D721Med (cell line): ENCODE results near the gene PBX2.

Experiments
- DNase-seq: peaks from one replicate; pipeline ENCODE4 v3.0.0; 2011; ENCODE audit warnings: low spot score; ENCODE audit not compliant: insufficient read length
- FAIRE-seq: peaks from 2 replicates; lab custom pipeline; 2011; peaks lifted over from hg19 to GRCh38; lab: Jason Lieb, UNC
- CTCF ChIP-seq: IDR thresholded peaks from 2 replicates; pipeline ENCODE4 v1.5.1; 2012; ENCODE audit warnings: mild to moderate bottlenecking, control low read depth; ENCODE audit not compliant: insufficient read depth; ENCODE audit errors: missing control alignments

PBX2 gene

GRCh38 chr6:32222333-32223230, 32.6 kb upstream of the PBX2 start:
- no peak for FAIRE-seq
- no peak for DNase-seq
- no peak for TF ChIP-seq CTCF

GRCh38 chr6:32220021-32220420, 30.0 kb upstream of the PBX2 start:
- TF ChIP-seq CTCF = no peak
- FAIRE-seq (no peak), DNase-seq (no peak)

- no peak for TF ChIP-seq CTCF
- no peak for FAIRE-seq
- no peak for DNase-seq
Measured at GRCh38 chr6:32218167-32218566, 28.2 kb upstream of the PBX2 start.

- DNase-seq (no peak), FAIRE-seq (no peak)
- TF ChIP-seq CTCF = no peak
Measured at GRCh38 chr6:32216998-32217397, 27.0 kb upstream of the PBX2 start.

GRCh38 chr6:32216285-32216684, 26.3 kb upstream of the PBX2 start:
- DNase-seq = no peak
- TF ChIP-seq CTCF = no peak
- FAIRE-seq = no peak

GRCh38 chr6:32215617-32216016, 25.6 kb upstream of the PBX2 start:
- DNase-seq (no peak), FAIRE-seq (no peak)
- TF ChIP-seq CTCF = no peak

GRCh38 chr6:32214126-32214525, 24.1 kb upstream of the PBX2 start:
- DNase-seq (no peak), FAIRE-seq (no peak)
- no peak for TF ChIP-seq CTCF
